Upper lobe of left lung (tissue), 4 donors: Measurements from ENCODE around the gene CACHD1.

ENCODE experiments used
- CTCF ChIP-seq, 6 experiments: fragments of 450-650 bp in 4 of 6; fragments of 200-600 bp in 2 of 6; sonication (generic) in 2 of 6; IDR thresholded peaks; one replicate each; pipeline ENCODE4 v1.5.1; 2016 to 2019; ENCODE audit warnings: antibody characterized with exemption in 6 of 6
- POLR2AphosphoS5 ChIP-seq, 2 donors: sonication (generic); formaldehyde crosslinking; IDR thresholded peaks; one replicate each; pipeline ENCODE4 v1.5.1; 2017; ENCODE audit warnings: antibody characterized with exemption in 2 of 2

- no peak for TF ChIP-seq CTCF (IDR thresholded peaks at IDR 0.05)
- no peak for TF ChIP-seq POLR2AphosphoS5 (IDR thresholded peaks at IDR 0.05)
These were observed 95.0 kb downstream of the CACHD1 start for GRCh38 chr1:64564891-64565290.
